H1 (cell line): ENCODE data around the gene KRT72. TPM values are rescaled to one million over a fixed set of nuclear protein-coding genes. Genes with fewer than 3 reads are reported as not detected.

ENCODE experiments used
- CTCF ChIA-PET: fragments of 300-600 bp; sonication (Branson Sonifier 250); formaldehyde crosslinking; loops from one replicate; lab custom pipeline; 2021; ENCODE audit not compliant: partially characterized antibody; lab: Charles Lee
- POLR2A ChIA-PET: fragments of 300-600 bp; sonication (Branson Sonifier 250); formaldehyde crosslinking; loops from one replicate; lab custom pipeline; 2021; ENCODE audit warnings: inconsistent platforms; ENCODE audit not compliant: partially characterized antibody; lab: Charles Lee
- DNase-seq, 2 experiments: peaks; one replicate each; pipeline versions ENCODE4 v3.0.0 to v3.0.0-alpha.2; 2010 to 2022; ENCODE audit warnings: low spot score in 2 of 2, low read depth in 1 of 2, mixed read lengths in 1 of 2
- FAIRE-seq: peaks from 2 replicates; lab custom pipeline; 2011; peaks lifted over from hg19 to GRCh38; lab: Jason Lieb, UNC
- H2AFZ ChIP-seq: 2 replicates; pipeline ENCODE4 v1.8.1; 2012; ENCODE audit warnings: low read length, inconsistent platforms
- H2AK5ac ChIP-seq: 2 replicates; pipeline ENCODE4 v1.6.1; 2013; ENCODE audit warnings: low read depth, low read length
- H2BK120ac ChIP-seq: replicated peaks from 2 replicates; pipeline ENCODE3; 2013; ENCODE audit warnings: low read depth, low read length, inconsistent platforms
- H2BK12ac ChIP-seq: 2 replicates; pipeline ENCODE4 v1.6.1; 2013; ENCODE audit warnings: low read depth, low read length
- H2BK15ac ChIP-seq: 2 replicates; pipeline ENCODE4 v1.6.1; 2013; ENCODE audit warnings: low read length
- H2BK20ac ChIP-seq: 2 replicates; pipeline ENCODE4 v1.6.1; 2013; ENCODE audit warnings: low read length
- H2BK5ac ChIP-seq: 2 replicates; pipeline ENCODE4 v1.6.1; 2013; ENCODE audit warnings: low read depth, low read length
- H3K14ac ChIP-seq: 2 replicates; pipeline ENCODE4 v1.6.1; 2013; ENCODE audit warnings: inconsistent platforms; ENCODE audit not compliant: insufficient read length
- H3K18ac ChIP-seq: 2 replicates; pipeline ENCODE4 v1.6.1; 2013; ENCODE audit warnings: low read length; ENCODE audit errors: extremely low read depth
- H3K23ac ChIP-seq: 2 replicates; pipeline ENCODE4 v1.6.1; 2013; ENCODE audit warnings: inconsistent platforms; ENCODE audit not compliant: insufficient read length
- H3K23me2 ChIP-seq: 2 replicates; pipeline ENCODE4 v1.6.1; 2013; ENCODE audit warnings: low read depth, low read length
- H3K27ac ChIP-seq: 2 replicates; pipeline ENCODE4 v1.6.1; 2011; ENCODE audit warnings: low read depth, low read length, inconsistent platforms
- H3K27me3 ChIP-seq, 4 experiments: replicated peaks in 1 of 4; 1 replicate in 1 of 4; 2 replicates in 3 of 4; pipeline versions ENCODE4 v1.6.1 to v1.8.1; 2011 to 2013; ENCODE audit warnings: low read length in 3 of 4, mild to moderate bottlenecking in 3 of 4, inconsistent platforms in 2 of 4, mixed read lengths in 2 of 4, moderate library complexity in 1 of 4; ENCODE audit not compliant: control insufficient read depth in 3 of 4, insufficient read depth in 3 of 4; ENCODE audit errors: extremely low read depth in 1 of 4
- H3K36me3 ChIP-seq, 4 experiments: 2 replicates each; pipeline versions ENCODE4 v1.6.1 to v1.8.1; 2011 to 2013; ENCODE audit warnings: mild to moderate bottlenecking in 4 of 4, low read length in 3 of 4, moderate library complexity in 2 of 4, control low read depth in 1 of 4, inconsistent platforms in 1 of 4; ENCODE audit not compliant: insufficient read depth in 4 of 4, control insufficient read depth in 2 of 4
- H3K4ac ChIP-seq: replicated peaks from 2 replicates; pipeline ENCODE3; 2013; ENCODE audit warnings: low read length, low read depth, mixed read lengths, inconsistent platforms; ENCODE audit not compliant: insufficient read length
- H3K4me1 ChIP-seq, 4 experiments: replicated peaks in 1 of 4; 1 replicate in 1 of 4; 2 replicates in 3 of 4; pipeline versions ENCODE4 v1.6.1 to v1.8.1; 2011 to 2013; ENCODE audit warnings: low read length in 3 of 4, inconsistent platforms in 2 of 4, mixed read lengths in 1 of 4; ENCODE audit not compliant: insufficient read depth in 4 of 4, control insufficient read depth in 3 of 4
- H3K4me2 ChIP-seq, 2 experiments: 2 replicates each; pipeline versions ENCODE4 v1.6.1 to v1.8.1; 2011 to 2013; ENCODE audit warnings: low read depth in 2 of 2, low read length in 2 of 2, control low read depth in 1 of 2, inconsistent platforms in 1 of 2, mild to moderate bottlenecking in 1 of 2; ENCODE audit not compliant: insufficient read depth in 1 of 2
- H3K4me3 ChIP-seq, 4 experiments: fragments of 200-600, 300-600 bp in 1 of 4; sonication (generic), shearing (Covaris generic), sonication (Bioruptor Twin) in 1 of 4; 2 replicates each; pipeline versions ENCODE4 v1.5.1 to v1.8.1; 2011 to 2016; ENCODE audit warnings: low read length in 4 of 4, low read depth in 3 of 4, control low read depth in 2 of 4, inconsistent platforms in 2 of 4, mild to moderate bottlenecking in 2 of 4, mixed read lengths in 1 of 4, moderate library complexity in 1 of 4; ENCODE audit not compliant: insufficient read depth in 2 of 4; ENCODE audit errors: extremely low read depth in 1 of 4
- H3K56ac ChIP-seq: replicated peaks from 2 replicates; pipeline ENCODE3; 2013; ENCODE audit warnings: low read depth, mild to moderate bottlenecking, mixed read lengths, low read length, inconsistent platforms; ENCODE audit not compliant: insufficient read length
- H3K79me1 ChIP-seq: 2 replicates; pipeline ENCODE4 v1.6.1; 2013; ENCODE audit warnings: low read depth, low read length, control low read depth
- H3K79me2 ChIP-seq, 2 experiments: 2 replicates each; pipeline versions ENCODE4 v1.6.1 to v1.8.1; 2012 to 2013; ENCODE audit warnings: low read length in 2 of 2, mild to moderate bottlenecking in 2 of 2, inconsistent platforms in 1 of 2; ENCODE audit not compliant: insufficient read depth in 2 of 2, control insufficient read depth in 1 of 2
- H3K9ac ChIP-seq, 4 experiments: replicated peaks in 1 of 4; 1 replicate in 1 of 4; 2 replicates in 3 of 4; pipeline versions ENCODE4 v1.6.1 to v1.8.1; 2011 to 2013; ENCODE audit warnings: low read depth in 3 of 4, low read length in 3 of 4, control low read depth in 2 of 4, mild to moderate bottlenecking in 2 of 4, moderate library complexity in 2 of 4, inconsistent platforms in 1 of 4; ENCODE audit errors: extremely low read depth in 1 of 4
- H3K9me3 ChIP-seq, 2 experiments: 2 replicates each; pipeline versions ENCODE4 v1.6.1 to v1.8.1; 2012 to 2013; ENCODE audit warnings: mild to moderate bottlenecking in 2 of 2, moderate library complexity in 2 of 2, control low read depth in 1 of 2, inconsistent platforms in 1 of 2, low read depth in 1 of 2, low read length in 1 of 2, mixed read lengths in 1 of 2; ENCODE audit not compliant: insufficient read depth in 2 of 2
- H4K20me1 ChIP-seq, 2 experiments: replicated peaks in 1 of 2; 2 replicates each; pipeline versions ENCODE3 to v1.8.1; 2011 to 2013; ENCODE audit warnings: inconsistent platforms in 2 of 2, low read length in 2 of 2, mild to moderate bottlenecking in 1 of 2; ENCODE audit not compliant: insufficient read depth in 2 of 2, control insufficient read depth in 1 of 2
- H4K5ac ChIP-seq: 2 replicates; pipeline ENCODE4 v1.6.1; 2013; ENCODE audit warnings: low read length, low read depth, mixed read lengths, inconsistent platforms; ENCODE audit not compliant: insufficient read length
- H4K8ac ChIP-seq: 2 replicates; pipeline ENCODE4 v1.8.0; 2013; ENCODE audit warnings: mild to moderate bottlenecking, moderate library complexity, low read length, inconsistent platforms; ENCODE audit not compliant: insufficient read depth; ENCODE audit errors: extremely low read depth
- H4K91ac ChIP-seq: replicated peaks from 2 replicates; pipeline ENCODE3; 2013; ENCODE audit warnings: low read length, mixed read lengths, inconsistent platforms; ENCODE audit not compliant: insufficient read length
- ATF2 ChIP-seq: IDR thresholded peaks from 2 replicates; pipeline ENCODE4 v1.6.1; 2012; ENCODE audit warnings: low read length, inconsistent platforms
- ATF3 ChIP-seq: IDR thresholded peaks from 2 replicates; pipeline ENCODE4 v1.6.1; 2011; ENCODE audit warnings: low read depth, mild to moderate bottlenecking, low read length; ENCODE audit not compliant: insufficient read depth
- EGR1 ChIP-seq: IDR thresholded peaks from 2 replicates; pipeline ENCODE4 v1.6.1; 2011; ENCODE audit warnings: low read depth, low read length, borderline replicate concordance
- KDM1A ChIP-seq: fragments of 200-600, 300-600 bp; sonication (generic); IDR thresholded peaks from 2 replicates; pipeline ENCODE4 v1.7.1; 2016; ENCODE audit warnings: mild to moderate bottlenecking, low read length, borderline replicate concordance
- NANOG ChIP-seq: IDR thresholded peaks from 2 replicates; pipeline ENCODE4 v1.6.1; 2011; ENCODE audit warnings: low read length, low read depth, mild to moderate bottlenecking, inconsistent platforms; ENCODE audit not compliant: insufficient read depth, poor library complexity, severe bottlenecking
- PHF8 ChIP-seq: fragments of 200-600 bp; sonication (generic); conservative IDR thresholded peaks from 2 replicates; pipeline ENCODE4 v1.7.1; 2012; ENCODE audit warnings: low read depth, mild to moderate bottlenecking, inconsistent platforms, low read length, moderate library complexity
- RBBP5 ChIP-seq: IDR thresholded peaks from 2 replicates; pipeline ENCODE4 v1.7.1; 2012; ENCODE audit warnings: low read depth, mild to moderate bottlenecking, inconsistent platforms, low read length, moderate library complexity, borderline replicate concordance
- RNF2 ChIP-seq: fragments of 200-900, 300-1000 bp; sonication (generic); IDR thresholded peaks from 2 replicates; pipeline ENCODE4 v1.7.1; 2016; ENCODE audit warnings: borderline replicate concordance, low read depth, mild to moderate bottlenecking, antibody characterized with exemption, low read length; ENCODE audit not compliant: poor library complexity, severe bottlenecking; ENCODE audit errors: missing control alignments
- SP4 ChIP-seq: IDR thresholded peaks from 2 replicates; pipeline ENCODE4 v1.6.1; 2012; ENCODE audit warnings: low read length, inconsistent platforms
- SRF ChIP-seq: IDR thresholded peaks from 2 replicates; pipeline ENCODE4 v1.6.1; 2011; ENCODE audit warnings: mild to moderate bottlenecking, low read depth, low read length, moderate library complexity
- ZNF274 ChIP-seq: IDR thresholded peaks from 2 replicates; pipeline ENCODE4 v1.7.0; 2012; ENCODE audit warnings: low read length, borderline replicate concordance; ENCODE audit errors: extremely low read depth
- WGBS, 2 experiments: shearing (Covaris generic) in 1 of 2; methylation state at CpG; one replicate each; pipeline versions ENCODE4 v1.1.6 to v1.1.7; 2013 to 2015; ENCODE audit warnings: low lambda C conversion rate in 2 of 2, mixed read lengths in 2 of 2, inconsistent platforms in 1 of 2, low coverage in 1 of 2, missing lambda C conversion rate in 1 of 2; ENCODE audit not compliant: insufficient replicate concordance in 2 of 2, insufficient coverage in 1 of 2, insufficient read length in 1 of 2; ENCODE audit errors: extremely low coverage in 1 of 2, missing lambda C conversion rate in 1 of 2; 5-methylcytosine and 5-hydroxymethylcytosine counted together
- polyA plus RNA-seq, 7 experiments: library from polyadenylated mRNA; depleted of rRNA in 3 of 7; stranded (reverse) in 5 of 7; unstranded in 2 of 7; fragments of >200 nt in 5 of 7; fragments of 200-250 nt in 2 of 7; gene quantifications; 1 replicate in 5 of 7; 2 replicates in 1 of 7; 4 replicates in 1 of 7; pipeline versions ENCODE4 v1.2.1 to v1.2.3, GENCODE V29; 2011 to 2013; ENCODE audit warnings: missing spikeins in 2 of 7, mixed read lengths in 2 of 7
- total RNA-seq: library from RNA; stranded (reverse); fragmentation: NEBNext Ultra II Directional; extraction: Animal tissue kit (Norgen Biotek cat#: 25700); gene quantifications from 2 replicates; pipeline ENCODE4 v1.2.1, GENCODE V29; 2021

Gene KRT72
- total and polyA plus RNA-seq, 2 of the 8 experiments (the other 6 are each of a cell fraction or from before 2014, with no cell fraction given), result not detected

GRCh38 chr12:52602552-52602951 is 1.3 kb upstream of the KRT72 start:
- no peak overlapping the region for H3K56ac ChIP-seq
- no peaks in the 10 kb centered on the region for H3K4me1 ChIP-seq
- H3K9me3 ChIP-seq, result no peaks in the 10 kb centered on the region; a peak in 2 of 4 replicates
- H2BK20ac ChIP-seq, result no peak overlapping the region
- no peak overlapping the region for H3K14ac ChIP-seq
- H2AFZ ChIP-seq, result no peak overlapping the region
- H4K20me1 ChIP-seq, result no peaks in the 10 kb centered on the region
- 89% methylated on average over 5 of the region's 5 CpGs; no CpG with 5 or more reads in 1 of the 2 experiments for WGBS, 2 experiments
- FAIRE-seq (no peak), DNase-seq (peak in 1 of 2 experiments; percentile 16)
- H2BK5ac ChIP-seq, result no peak overlapping the region
- H3K23me2 ChIP-seq, result no peaks in the 10 kb centered on the region; the same call in 1 of the 2 replicates
- H3K27ac ChIP-seq, result no peak overlapping the region
- no peak overlapping the region for H3K9ac ChIP-seq
- H2BK120ac ChIP-seq, result no peak overlapping the region
- H3K79me2 ChIP-seq, result no peaks in the 10 kb centered on the region
- H3K27me3 ChIP-seq, result peaks cover 0 to 6% (median under 1%) of the 10 kb centered on the region in 4 experiments; a peak in 5 of 7 replicates
- no peak overlapping the region for H4K5ac ChIP-seq
- H2BK12ac ChIP-seq, result no peak overlapping the region
- H4K91ac ChIP-seq, result no peak overlapping the region
- H3K18ac ChIP-seq, result no peak overlapping the region
- no peaks in the 10 kb centered on the region for H3K79me1 ChIP-seq
- POLR2A ChIA-PET, result no interaction called here
- H3K4me2 ChIP-seq, result no peak overlapping the region
- H3K23ac ChIP-seq, result no peak overlapping the region
- no peak overlapping the region for H3K4me3 ChIP-seq
- no peak overlapping the region for H2BK15ac ChIP-seq
- H3K36me3 ChIP-seq, result no peaks in the 10 kb centered on the region
- no peak for TF ChIP-seq RNF2
- no peak for TF ChIP-seq SRF
- TF ChIP-seq KDM1A, result no peak
- TF ChIP-seq ZNF274, result no peak
- TF ChIP-seq RBBP5, result no peak
- no peak for TF ChIP-seq ATF2
- TF ChIP-seq SP4, result no peak
- no peak for TF ChIP-seq ATF3
- no peak for TF ChIP-seq EGR1
- TF ChIP-seq NANOG, result no peak
- TF ChIP-seq PHF8, result no peak
- H4K8ac ChIP-seq, result no peak overlapping the region
- H2AK5ac ChIP-seq, result no peak overlapping the region
- no peak overlapping the region for H3K4ac ChIP-seq
- CTCF ChIA-PET, result interaction anchor here (0.9 to 1.7 kb wide), 2 partner anchors 8 to 15 kb away, joined by 3 to 4 read pairs; no protein-coding TSS in a partner anchor
